Endodermal cell (in vitro differentiated cells): Measurements from ENCODE around the gene KIRREL3. TPM values are rescaled to one million over a fixed set of nuclear protein-coding genes. Genes with fewer than 3 reads are reported as not detected.

Experiments used
- DNase-seq: peaks from one replicate; pipeline ENCODE4 v3.0.0-alpha.2; 2017
- H3K27ac ChIP-seq: 2 replicates; pipeline ENCODE4 v1.5.1; 2013; ENCODE audit warnings: mild to moderate bottlenecking, low read depth, low read length, moderate library complexity
- H3K27me3 ChIP-seq: 2 replicates; pipeline ENCODE4 v1.6.1; 2013; ENCODE audit warnings: mild to moderate bottlenecking, low read length, moderate library complexity; ENCODE audit not compliant: insufficient read depth, control insufficient read depth, poor library complexity, severe bottlenecking
- H3K36me3 ChIP-seq: 2 replicates; pipeline ENCODE4 v1.7.0; 2013; ENCODE audit warnings: mild to moderate bottlenecking, low read length, moderate library complexity; ENCODE audit not compliant: control insufficient read depth, insufficient read depth
- H3K4me1 ChIP-seq: one replicate; pipeline ENCODE4 v1.7.0; 2013; ENCODE audit warnings: low read length; ENCODE audit not compliant: control insufficient read depth, insufficient read depth
- H3K4me3 ChIP-seq: 2 replicates; pipeline ENCODE4 v1.5.1; 2013; ENCODE audit warnings: mild to moderate bottlenecking, low read length, moderate library complexity
- H3K9ac ChIP-seq: 2 replicates; pipeline ENCODE4 v1.6.1; 2013; ENCODE audit warnings: mild to moderate bottlenecking, low read length, moderate library complexity; ENCODE audit not compliant: poor library complexity, severe bottlenecking; ENCODE audit errors: extremely low read depth
- H3K9me3 ChIP-seq: 2 replicates; pipeline ENCODE4 v1.6.1; 2013; ENCODE audit warnings: mild to moderate bottlenecking, low read length, moderate library complexity; ENCODE audit not compliant: control insufficient read depth
- H3K27ac Mint-ChIP-seq: 2 replicates; pipeline ENCODE4 v1.8.0; 2020; ENCODE audit warnings: mixed read lengths
- H3K27me3 Mint-ChIP-seq: 2 replicates; pipeline ENCODE4 v1.8.0; 2021; ENCODE audit warnings: mild to moderate bottlenecking, mixed read lengths; ENCODE audit not compliant: insufficient read depth
- H3K36me3 Mint-ChIP-seq: 2 replicates; pipeline ENCODE4 v1.8.0; 2020; ENCODE audit warnings: low read depth, mixed read lengths
- H3K4me1 Mint-ChIP-seq: 2 replicates; pipeline ENCODE4 v1.8.0; 2020; ENCODE audit warnings: mixed read lengths
- H3K4me3 Mint-ChIP-seq: 2 replicates; pipeline ENCODE4 v1.8.0; 2020; ENCODE audit warnings: mild to moderate bottlenecking, moderate library complexity, mixed read lengths
- H3K9me3 Mint-ChIP-seq: 2 replicates; pipeline ENCODE4 v1.8.0; 2020; ENCODE audit warnings: mild to moderate bottlenecking, mixed read lengths
- WGBS, 2 experiments: methylation state at CpG; one replicate each; pipeline versions ENCODE4 v1.1.5 to v1.1.7; 2013; ENCODE audit warnings: missing lambda C conversion rate in 2 of 2, mixed read lengths in 1 of 2; ENCODE audit not compliant: insufficient coverage in 1 of 2, insufficient read length in 1 of 2; 5-methylcytosine and 5-hydroxymethylcytosine counted together
- total RNA-seq, 2 donors: library from RNA; stranded (reverse); fragmentation: NEBNext Ultra II Directional in 1 of 2; extraction: Animal tissue kit (Norgen Biotek cat#: 25700) in 1 of 2; gene quantifications; 2 replicates in 1 of 2; 3 replicates in 1 of 2; pipeline ENCODE4 v1.2.1, GENCODE V29; 2021
- TF ChIP-seq, protein P1 (sequence below): fragments of 200-600 bp; sonication (generic); conservative IDR thresholded peaks from 2 replicates; pipeline ENCODE4 v1.5.0; 2021; ENCODE audit warnings: antibody characterized with exemption, mild to moderate bottlenecking

Gene KIRREL3
- total RNA-seq, 2 donors from 2014 or later: 1.1 to 1.4 TPM

GRCh38 chr11:126638648-126639047 is 361.9 kb downstream of the KIRREL3 start:
- H3K4me1 Mint-ChIP-seq: peaks cover 3% of the 10 kb centered on the region
- no peak overlapping the region for H3K9ac ChIP-seq
- H3K27ac ChIP-seq: no peak overlapping the region
- no peak overlapping the region for H3K4me3 Mint-ChIP-seq
- no peaks in the 10 kb centered on the region for H3K27me3 ChIP-seq
- peaks cover 2% of the 10 kb centered on the region for H3K27me3 Mint-ChIP-seq
- no peak overlapping the region for H3K27ac Mint-ChIP-seq
- no peaks in the 10 kb centered on the region for H3K4me1 ChIP-seq
- no peaks in the 10 kb centered on the region for H3K9me3 ChIP-seq
- H3K36me3 ChIP-seq: no peaks in the 10 kb centered on the region
- H3K36me3 Mint-ChIP-seq: no peaks in the 10 kb centered on the region
- DNase-seq: no peak
- TF ChIP-seq, protein P1, sequence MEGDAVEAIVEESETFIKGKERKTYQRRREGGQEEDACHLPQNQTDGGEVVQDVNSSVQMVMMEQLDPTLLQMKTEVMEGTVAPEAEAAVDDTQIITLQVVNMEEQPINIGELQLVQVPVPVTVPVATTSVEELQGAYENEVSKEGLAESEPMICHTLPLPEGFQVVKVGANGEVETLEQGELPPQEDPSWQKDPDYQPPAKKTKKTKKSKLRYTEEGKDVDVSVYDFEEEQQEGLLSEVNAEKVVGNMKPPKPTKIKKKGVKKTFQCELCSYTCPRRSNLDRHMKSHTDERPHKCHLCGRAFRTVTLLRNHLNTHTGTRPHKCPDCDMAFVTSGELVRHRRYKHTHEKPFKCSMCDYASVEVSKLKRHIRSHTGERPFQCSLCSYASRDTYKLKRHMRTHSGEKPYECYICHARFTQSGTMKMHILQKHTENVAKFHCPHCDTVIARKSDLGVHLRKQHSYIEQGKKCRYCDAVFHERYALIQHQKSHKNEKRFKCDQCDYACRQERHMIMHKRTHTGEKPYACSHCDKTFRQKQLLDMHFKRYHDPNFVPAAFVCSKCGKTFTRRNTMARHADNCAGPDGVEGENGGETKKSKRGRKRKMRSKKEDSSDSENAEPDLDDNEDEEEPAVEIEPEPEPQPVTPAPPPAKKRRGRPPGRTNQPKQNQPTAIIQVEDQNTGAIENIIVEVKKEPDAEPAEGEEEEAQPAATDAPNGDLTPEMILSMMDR: no peak
- no peaks in the 10 kb centered on the region for H3K9me3 Mint-ChIP-seq
- no peak overlapping the region for H3K4me3 ChIP-seq
- WGBS, 2 experiments: 92% methylated on average over 5 of the region's 5 CpGs; no CpG with 5 or more reads in 1 of the 2 experiments

- Histone ChIP-seq H3K27ac (no peak overlapping the region), H3K4me1 (no peaks in the 10 kb centered on the region), H3K9ac (no peak overlapping the region), H3K4me3 (no peak overlapping the region), H3K27me3 (no peaks in the 10 kb centered on the region), H3K36me3 (no peaks in the 10 kb centered on the region), H3K9me3 (no peaks in the 10 kb centered on the region)
- H3K27ac Mint-ChIP-seq: no peak overlapping the region
- no peaks in the 10 kb centered on the region for H3K36me3 Mint-ChIP-seq
- DNase-seq: no peak
- peaks cover 3% of the 10 kb centered on the region for H3K4me1 Mint-ChIP-seq
- H3K4me3 Mint-ChIP-seq: no peak overlapping the region
- peaks cover 2% of the 10 kb centered on the region for H3K27me3 Mint-ChIP-seq
- 73 to 93% methylated on average over 1 to 2 of the region's 2 CpGs for WGBS, 2 experiments
- TF ChIP-seq, protein P1: no peak
- no peaks in the 10 kb centered on the region for H3K9me3 Mint-ChIP-seq
These were observed 362.8 kb downstream of the KIRREL3 start for GRCh38 chr11:126637795-126638175.

- no peaks in the 10 kb centered on the region for H3K27me3 ChIP-seq
- 84 to 92% methylated on average over 3 to 4 of the region's 5 CpGs for WGBS, 2 experiments
- TF ChIP-seq, protein P1: no peak
- H3K4me3 Mint-ChIP-seq: no peak overlapping the region
- H3K9me3 ChIP-seq: no peaks in the 10 kb centered on the region
- H3K9me3 Mint-ChIP-seq: no peaks in the 10 kb centered on the region
- no peak overlapping the region for H3K4me3 ChIP-seq
- no peaks in the 10 kb centered on the region for H3K36me3 Mint-ChIP-seq
- H3K27me3 Mint-ChIP-seq: peaks cover 2% of the 10 kb centered on the region
- no peaks in the 10 kb centered on the region for H3K36me3 ChIP-seq
- no peaks in the 10 kb centered on the region for H3K4me1 ChIP-seq
- H3K9ac ChIP-seq: no peak overlapping the region
- no peak for DNase-seq
- peaks cover 3% of the 10 kb centered on the region for H3K4me1 Mint-ChIP-seq
- H3K27ac Mint-ChIP-seq: no peak overlapping the region
- H3K27ac ChIP-seq: no peak overlapping the region
These were observed 363.4 kb downstream of the KIRREL3 start for GRCh38 chr11:126636911-126637794.
